Liver (tissue), 9 donors: ENCODE results near the gene KIF17. TPM values are rescaled to one million over a fixed set of nuclear protein-coding genes. Genes with fewer than 3 reads are reported as not detected.
A peak's percentile ranks its signal among the peaks of the same experiment; 100 is the strongest.

Experiments used
- DNase-seq: peaks from one replicate; pipeline ENCODE4 v3.0.0-alpha.2; 2017; ENCODE audit warnings: low spot score
- H3K27ac ChIP-seq, 2 donors: one replicate each; pipeline ENCODE4 v1.7.0; 2013; ENCODE audit warnings: inconsistent platforms in 2 of 2, low read length in 2 of 2, control low read depth in 1 of 2, low read depth in 1 of 2, mild to moderate bottlenecking in 1 of 2
- H3K27me3 ChIP-seq, 4 donors: one replicate each; pipeline versions ENCODE4 v1.6.1 to v1.7.0; 2013; ENCODE audit warnings: low read length in 3 of 4, inconsistent platforms in 1 of 4, mild to moderate bottlenecking in 1 of 4, moderate library complexity in 1 of 4; ENCODE audit not compliant: control insufficient read depth in 4 of 4, insufficient read depth in 4 of 4
- H3K36me3 ChIP-seq, 4 donors: one replicate each; pipeline versions ENCODE4 v1.6.1 to v1.7.0; 2013; ENCODE audit warnings: low read length in 3 of 4, mild to moderate bottlenecking in 3 of 4, low read depth in 1 of 4, moderate library complexity in 1 of 4; ENCODE audit not compliant: control insufficient read depth in 4 of 4, insufficient read depth in 3 of 4
- H3K4me1 ChIP-seq, 4 donors: one replicate each; pipeline versions ENCODE4 v1.6.1 to v1.7.0; 2013; ENCODE audit warnings: low read length in 3 of 4, mild to moderate bottlenecking in 3 of 4, moderate library complexity in 1 of 4; ENCODE audit not compliant: control insufficient read depth in 4 of 4, insufficient read depth in 4 of 4
- H3K4me3 ChIP-seq, 3 donors: one replicate each; pipeline versions ENCODE4 v1.6.1 to v1.7.0; 2013; ENCODE audit warnings: low read length in 3 of 3, control low read depth in 1 of 3, low read depth in 1 of 3, mild to moderate bottlenecking in 1 of 3
- H3K9ac ChIP-seq, 2 donors: one replicate each; pipeline ENCODE4 v1.7.0; 2013; ENCODE audit warnings: low read length in 2 of 2, mild to moderate bottlenecking in 2 of 2, moderate library complexity in 2 of 2, control low read depth in 1 of 2, low read depth in 1 of 2
- H3K9me3 ChIP-seq, 4 donors: one replicate each; pipeline versions ENCODE4 v1.6.1 to v1.7.0; 2013; ENCODE audit warnings: low read length in 3 of 4; ENCODE audit not compliant: control insufficient read depth in 4 of 4
- CTCF ChIP-seq: fragments of 150-350 bp; IDR thresholded peaks from 2 replicates; pipeline ENCODE4 v1.5.1; 2017; ENCODE audit warnings: improper control_type of control experiment, low read depth, low read length; ENCODE audit not compliant: missing input control
- FOXA1 ChIP-seq: IDR thresholded peaks from 2 replicates; pipeline ENCODE4 v1.6.1; 2016; ENCODE audit warnings: antibody characterized with exemption
- FOXA2 ChIP-seq: IDR thresholded peaks from 2 replicates; pipeline ENCODE4 v1.6.1; 2016; ENCODE audit warnings: antibody characterized with exemption
- GABPA ChIP-seq, 2 donors: IDR thresholded peaks in 1 of 2; conservative IDR thresholded peaks in 1 of 2; 2 replicates each; pipeline ENCODE4 v1.6.1; 2016; ENCODE audit warnings: antibody characterized with exemption in 2 of 2, mild to moderate bottlenecking in 1 of 2, moderate library complexity in 1 of 2
- HNF4G ChIP-seq: IDR thresholded peaks from 2 replicates; pipeline ENCODE4 v1.6.1; 2016; ENCODE audit warnings: antibody characterized with exemption
- NR2F2 ChIP-seq: IDR thresholded peaks from 2 replicates; pipeline ENCODE4 v1.6.1; 2016; ENCODE audit warnings: antibody characterized with exemption
- RAD21 ChIP-seq, 2 donors: IDR thresholded peaks; 2 replicates each; pipeline ENCODE4 v1.6.1; 2016; ENCODE audit warnings: antibody characterized with exemption in 2 of 2, mild to moderate bottlenecking in 2 of 2
- SP1 ChIP-seq: IDR thresholded peaks from 2 replicates; pipeline ENCODE4 v1.6.1; 2018; ENCODE audit warnings: antibody characterized with exemption, mild to moderate bottlenecking
- TAF1 ChIP-seq: conservative IDR thresholded peaks from 2 replicates; pipeline ENCODE4 v1.6.1; 2016; ENCODE audit warnings: antibody characterized with exemption, mild to moderate bottlenecking
- YY1 ChIP-seq: IDR thresholded peaks from 2 replicates; pipeline ENCODE4 v1.6.1; 2016; ENCODE audit warnings: antibody characterized with exemption, mild to moderate bottlenecking
- WGBS: extraction: QIAGEN DNeasy Blood & Tissue Kit; methylation state at CpG from one replicate; pipeline ENCODE4 v1.1.7; 2013; 5-methylcytosine and 5-hydroxymethylcytosine counted together
- polyA plus RNA-seq, 2 donors: library from polyadenylated mRNA; stranded (reverse) in 1 of 2; unstranded in 1 of 2; fragments of 200-250 nt in 1 of 2; fragments of >200 nt in 1 of 2; fragmentation: Nextera tagmentation in 1 of 2; extraction: Ambion mirVana in 1 of 2; gene quantifications; one replicate each; pipeline versions ENCODE4 v1.2.1 to v1.2.3, GENCODE V29; 2013 to 2015
- total RNA-seq, 2 donors: library from RNA; depleted of rRNA; stranded (reverse); fragments of >200 nt; gene quantifications; one replicate each; pipeline ENCODE4 v1.2.3, GENCODE V29; 2014
- TF ChIP-seq, protein P1 (sequence below): IDR thresholded peaks from 2 replicates; pipeline ENCODE4 v1.6.1; 2016; ENCODE audit warnings: antibody characterized with exemption
- donor health status: healthy.
- donor health status: healthy.
- donor health status: healthy.
- donor health status: healthy.
- donor health status: healthy.

Gene KIF17
- total and polyA plus RNA-seq, 4 donors = 1.0 to 2.7 (median 2.0) TPM

GRCh38 chr1:20686883-20687725, 30.7 kb downstream of the KIF17 start:
- H3K27me3 ChIP-seq = no peaks in the 10 kb centered on the region
- 89% methylated on average over 26 of the region's 26 CpGs for WGBS
- no peak for TF ChIP-seq HNF4G
- TF ChIP-seq YY1 = no peak
- no peak for TF ChIP-seq RAD21 (IDR thresholded peaks at IDR 0.05)
- TF ChIP-seq NR2F2 = no peak
- TF ChIP-seq, protein P1, sequence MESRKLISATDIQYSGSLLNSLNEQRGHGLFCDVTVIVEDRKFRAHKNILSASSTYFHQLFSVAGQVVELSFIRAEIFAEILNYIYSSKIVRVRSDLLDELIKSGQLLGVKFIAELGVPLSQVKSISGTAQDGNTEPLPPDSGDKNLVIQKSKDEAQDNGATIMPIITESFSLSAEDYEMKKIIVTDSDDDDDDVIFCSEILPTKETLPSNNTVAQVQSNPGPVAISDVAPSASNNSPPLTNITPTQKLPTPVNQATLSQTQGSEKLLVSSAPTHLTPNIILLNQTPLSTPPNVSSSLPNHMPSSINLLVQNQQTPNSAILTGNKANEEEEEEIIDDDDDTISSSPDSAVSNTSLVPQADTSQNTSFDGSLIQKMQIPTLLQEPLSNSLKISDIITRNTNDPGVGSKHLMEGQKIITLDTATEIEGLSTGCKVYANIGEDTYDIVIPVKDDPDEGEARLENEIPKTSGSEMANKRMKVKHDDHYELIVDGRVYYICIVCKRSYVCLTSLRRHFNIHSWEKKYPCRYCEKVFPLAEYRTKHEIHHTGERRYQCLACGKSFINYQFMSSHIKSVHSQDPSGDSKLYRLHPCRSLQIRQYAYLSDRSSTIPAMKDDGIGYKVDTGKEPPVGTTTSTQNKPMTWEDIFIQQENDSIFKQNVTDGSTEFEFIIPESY = no peak
- TF ChIP-seq TAF1 = no peak
- DNase-seq = no peak
- no peak overlapping the region for H3K9ac ChIP-seq
- no peak overlapping the region for H3K27ac ChIP-seq
- no peaks in the 10 kb centered on the region for H3K4me1 ChIP-seq
- no peaks in the 10 kb centered on the region for H3K36me3 ChIP-seq
- H3K4me3 ChIP-seq = no peak overlapping the region
- no peaks in the 10 kb centered on the region for H3K9me3 ChIP-seq

DNA sequence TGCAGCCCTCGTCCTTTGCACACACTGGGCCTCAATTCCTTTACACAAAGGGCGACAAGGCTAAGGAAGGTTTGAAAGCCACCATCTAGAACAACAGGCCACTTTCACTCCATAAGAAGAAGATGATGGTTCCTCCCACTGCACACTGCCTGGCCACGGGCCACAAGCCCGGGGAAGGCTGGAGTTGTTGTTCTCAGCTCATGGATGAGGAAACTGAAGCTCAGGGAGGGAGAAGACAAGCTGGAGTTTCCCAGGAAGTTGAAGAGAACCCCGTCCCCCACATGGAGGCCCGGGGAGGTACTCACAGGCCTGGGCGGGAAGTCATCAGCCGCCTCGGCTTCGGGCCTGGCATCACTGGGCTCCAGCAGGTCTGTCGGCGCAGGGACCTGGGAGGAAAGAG, 32.1 kb downstream of the KIF17 start:
- H3K9me3 ChIP-seq = no peaks in the 10 kb centered on the region
- H3K4me1 ChIP-seq = no peaks in the 10 kb centered on the region
- no peaks in the 10 kb centered on the region for H3K27me3 ChIP-seq
- 80% methylated on average over 12 of the region's 12 CpGs for WGBS
- no peak for DNase-seq
- no peak for TF ChIP-seq GABPA (IDR thresholded peaks at IDR 0.05 in 1 of 2, conservative IDR thresholded peaks at IDR 0.05 in 1 of 2)
- TF ChIP-seq RAD21 (IDR thresholded peaks at IDR 0.05) = no peak
- no peak for TF ChIP-seq NR2F2
- TF ChIP-seq SP1 = no peak
- TF ChIP-seq FOXA2 = no peak
- TF ChIP-seq FOXA1 = no peak
- TF ChIP-seq, protein P1 = no peak
- no peak for TF ChIP-seq HNF4G
- TF ChIP-seq TAF1 = no peak
- no peak for TF ChIP-seq CTCF
- H3K36me3 ChIP-seq = no peaks in the 10 kb centered on the region
- H3K9ac ChIP-seq = no peak overlapping the region
- peak overlapping the region; percentile 68 to 75 for H3K27ac ChIP-seq
- H3K4me3 ChIP-seq = no peak overlapping the region
